ENCODE results near the gene TMIGD2. TPM values are rescaled to one million over a fixed set of nuclear protein-coding genes. Genes with fewer than 3 reads are reported as not detected.
"Not testable (repeated sequence)": the region's sequence is repeated elsewhere in the genome, so short reads cannot be mapped to it uniquely, and the experiment has no call there.

Gene TMIGD2
- total RNA-seq, 4 donors from 2014 or later = not detected

- Histone ChIP-seq H3K9me3 (no peaks in the 10 kb centered on the region), H3K27ac (no peak overlapping the region), H3K4me1 (no peaks in the 10 kb centered on the region), H3K36me3 (no peaks in the 10 kb centered on the region), H3K4me3 (no peak overlapping the region), H3K27me3 (peaks cover 36% of the 10 kb centered on the region)
- DNase-seq (ENCODE audit: low spot score in 2 of 2) = no peak
- WGBS = 79% methylated on average over 13 of the region's 16 CpGs
- TF ChIP-seq EP300 (IDR thresholded peaks at IDR 0.05) (no peak), POLR2A (IDR thresholded peaks at IDR 0.05) (no peak), CTCF (IDR thresholded peaks at IDR 0.05) (no peak), POLR2AphosphoS5 (IDR thresholded peaks at IDR 0.05) (no peak)
These were observed 14.0 kb downstream of the TMIGD2 start for GRCh38 chr19:4288091-4288777.

- not testable (repeated sequence) for DNase-seq (ENCODE audit: low spot score in 2 of 2); H3K9me3 ChIP-seq; H3K27ac ChIP-seq; H3K4me3 ChIP-seq; H3K36me3 ChIP-seq; H3K4me1 ChIP-seq
- 92% methylated on average over 4 of the region's 4 CpGs for WGBS
- peaks cover 50% of the 10 kb centered on the region for H3K27me3 ChIP-seq
These were observed 16.0 kb downstream of the TMIGD2 start for GRCh38 chr19:4286141-4286540.

GRCh38 chr19:4284974-4285373 lies 17.2 kb downstream of the TMIGD2 start:
- TF ChIP-seq CTCF (IDR thresholded peaks at IDR 0.05) = no peak
- TF ChIP-seq POLR2A (IDR thresholded peaks at IDR 0.05) = no peak
- TF ChIP-seq EP300 (IDR thresholded peaks at IDR 0.05) = no peak
- TF ChIP-seq POLR2AphosphoS5 (IDR thresholded peaks at IDR 0.05) = no peak
- Histone ChIP-seq H3K4me1 (peaks cover under 1% of the 10 kb centered on the region), H3K27ac (no peak overlapping the region), H3K9me3 (no peaks in the 10 kb centered on the region), H3K27me3 (peaks cover 59% of the 10 kb centered on the region), H3K36me3 (no peaks in the 10 kb centered on the region), H3K4me3 (no peak overlapping the region)
- DNase-seq (ENCODE audit: low spot score in 2 of 2) = no peak
- WGBS = 52% methylated on average over 6 of the region's 6 CpGs

GRCh38 chr19:4284176-4284958 lies 17.8 kb downstream of the TMIGD2 start:
- no peak for TF ChIP-seq POLR2A (IDR thresholded peaks at IDR 0.05)
- no peak for TF ChIP-seq CTCF (IDR thresholded peaks at IDR 0.05)
- no peak for TF ChIP-seq EP300 (IDR thresholded peaks at IDR 0.05)
- TF ChIP-seq POLR2AphosphoS5 (IDR thresholded peaks at IDR 0.05) = no peak
- WGBS = 34% methylated on average over 19 of the region's 20 CpGs
- DNase-seq (ENCODE audit: low spot score in 2 of 2) = no peak
- Histone ChIP-seq H3K36me3 (no peaks in the 10 kb centered on the region), H3K4me1 (peaks cover 5% of the 10 kb centered on the region), H3K27ac (no peak overlapping the region), H3K9me3 (no peaks in the 10 kb centered on the region), H3K27me3 (peaks cover 63% of the 10 kb centered on the region), H3K4me3 (no peak overlapping the region)

GRCh38 chr19:4279530-4280422 lies 22.4 kb downstream of the TMIGD2 start:
- no peaks in the 10 kb centered on the region for H3K9me3 ChIP-seq
- no peak overlapping the region for H3K27ac ChIP-seq
- peaks cover 63% of the 10 kb centered on the region for H3K27me3 ChIP-seq
- no peak for DNase-seq (ENCODE audit: low spot score in 2 of 2)
- H3K4me1 ChIP-seq = peaks cover 16% of the 10 kb centered on the region
- H3K4me3 ChIP-seq = peak overlapping the region; percentile 29
- no peaks in the 10 kb centered on the region for H3K36me3 ChIP-seq
- no peak for TF ChIP-seq POLR2A (IDR thresholded peaks at IDR 0.05)
- no peak for TF ChIP-seq CTCF (IDR thresholded peaks at IDR 0.05)
- no peak for TF ChIP-seq POLR2AphosphoS5 (IDR thresholded peaks at IDR 0.05)
- TF ChIP-seq EP300 (IDR thresholded peaks at IDR 0.05) = no peak
- 0% methylated on average over 10 of the region's 71 CpGs for WGBS

All from suprapubic skin (tissue), 4 donors.